Measurements from ENCODE around the gene ANGEL2.

- no peak for TF ChIP-seq ZBTB33 (IDR thresholded peaks at IDR 0.05; ENCODE audit: borderline replicate concordance, low read depth)
- TF ChIP-seq EP300 (IDR thresholded peaks at IDR 0.05; ENCODE audit: borderline replicate concordance in 1 of 2, low read depth in 1 of 2, low read length in 1 of 2): no peak
- TF ChIP-seq MAX (IDR thresholded peaks at IDR 0.05; ENCODE audit: low read depth): no peak
- TF ChIP-seq GABPA (IDR thresholded peaks at IDR 0.05; ENCODE audit: low read depth): no peak
- TF ChIP-seq CTCF (IDR thresholded peaks at IDR 0.05): no peak
- no peak for TF ChIP-seq RCOR1 (IDR thresholded peaks at IDR 0.05; ENCODE audit: low read length)
- no peak for TF ChIP-seq TAF1 (IDR thresholded peaks at IDR 0.05; ENCODE audit: borderline replicate concordance, low read depth, low read length)
- TF ChIP-seq REST (IDR thresholded peaks at IDR 0.05; ENCODE audit: low read depth, low read length): no peak
- no peak for TF ChIP-seq POLR2AphosphoS5 (IDR thresholded peaks at IDR 0.05; ENCODE audit: low read depth, low read length)
Observed at GRCh38 chr1:212953321-212953720, 62.3 kb downstream of the ANGEL2 start.
